Trophoblast cell (in vitro differentiated cells and primary cell): ENCODE data around the gene HSD17B7.
"Not testable (repeated sequence)": the region's sequence is repeated elsewhere in the genome, so short reads cannot be mapped to it uniquely, and the experiment has no call there.

ENCODE experiments used
- DNase-seq, 2 donors: peaks; one replicate each; pipeline ENCODE4 v3.0.0-alpha.2; 2016
- H2AFZ ChIP-seq: 2 replicates; pipeline ENCODE4 v1.6.1; 2013; ENCODE audit warnings: low read length, moderate library complexity, mild to moderate bottlenecking; ENCODE audit not compliant: insufficient read depth, poor library complexity
- H2AK5ac ChIP-seq: 2 replicates; pipeline ENCODE4 v1.6.1; 2013; ENCODE audit warnings: mild to moderate bottlenecking, low read length
- H2BK120ac ChIP-seq: 2 replicates; pipeline ENCODE4 v1.6.1; 2013; ENCODE audit warnings: low read length, mild to moderate bottlenecking, moderate library complexity; ENCODE audit not compliant: insufficient read depth, poor library complexity
- H2BK12ac ChIP-seq: 2 replicates; pipeline ENCODE4 v1.6.1; 2013; ENCODE audit warnings: mild to moderate bottlenecking, low read length, moderate library complexity
- H2BK5ac ChIP-seq: 2 replicates; pipeline ENCODE4 v1.6.1; 2013; ENCODE audit warnings: low read length, low read depth, moderate library complexity, mild to moderate bottlenecking; ENCODE audit not compliant: poor library complexity
- H3K14ac ChIP-seq: 2 replicates; pipeline ENCODE4 v1.6.1; 2013; ENCODE audit warnings: mild to moderate bottlenecking, low read length
- H3K18ac ChIP-seq: 2 replicates; pipeline ENCODE4 v1.6.1; 2013; ENCODE audit warnings: mild to moderate bottlenecking, low read length
- H3K23ac ChIP-seq: 2 replicates; pipeline ENCODE4 v1.6.1; 2013; ENCODE audit warnings: low read length
- H3K27ac ChIP-seq: 2 replicates; pipeline ENCODE4 v1.5.1; 2013; ENCODE audit warnings: low read depth, mild to moderate bottlenecking, inconsistent platforms, low read length, moderate library complexity
- H3K27me3 ChIP-seq: 2 replicates; pipeline ENCODE4 v1.6.1; 2013; ENCODE audit warnings: inconsistent platforms, mild to moderate bottlenecking, low read length, moderate library complexity; ENCODE audit not compliant: insufficient read depth
- H3K36me3 ChIP-seq, 2 experiments: 1 replicate in 1 of 2; 2 replicates in 1 of 2; pipeline ENCODE4 v1.6.1; 2013; ENCODE audit warnings: low read length in 2 of 2, mild to moderate bottlenecking in 2 of 2, moderate library complexity in 1 of 2; ENCODE audit not compliant: insufficient read depth in 2 of 2, control insufficient read depth in 1 of 2
- H3K4ac ChIP-seq: 2 replicates; pipeline ENCODE4 v1.6.1; 2013; ENCODE audit warnings: low read depth, mild to moderate bottlenecking, low read length, moderate library complexity
- H3K4me1 ChIP-seq, 2 experiments: 1 replicate in 1 of 2; 2 replicates in 1 of 2; pipeline ENCODE4 v1.6.1; 2013; ENCODE audit warnings: low read length in 2 of 2, mild to moderate bottlenecking in 2 of 2, moderate library complexity in 1 of 2; ENCODE audit not compliant: insufficient read depth in 2 of 2, control insufficient read depth in 1 of 2
- H3K4me2 ChIP-seq: 2 replicates; pipeline ENCODE4 v1.6.1; 2013; ENCODE audit warnings: inconsistent platforms, mild to moderate bottlenecking, low read length, moderate library complexity
- H3K4me3 ChIP-seq: 2 replicates; pipeline ENCODE4 v1.5.1; 2013; ENCODE audit warnings: mild to moderate bottlenecking, low read depth, low read length, inconsistent platforms
- H3K79me1 ChIP-seq: one replicate; pipeline ENCODE4 v1.6.1; 2013; ENCODE audit warnings: low read length
- H3K79me2 ChIP-seq: 2 replicates; pipeline ENCODE4 v1.6.1; 2013; ENCODE audit warnings: low read length, mild to moderate bottlenecking; ENCODE audit not compliant: control insufficient read depth, insufficient read depth, poor library complexity
- H3K9ac ChIP-seq: 2 replicates; pipeline ENCODE4 v1.6.1; 2013; ENCODE audit warnings: mild to moderate bottlenecking, low read length
- H3K9me3 ChIP-seq: 2 replicates; pipeline ENCODE4 v1.6.1; 2013; ENCODE audit warnings: low read depth, mild to moderate bottlenecking, control low read depth, inconsistent platforms, low read length; ENCODE audit not compliant: insufficient read depth
- H4K12ac ChIP-seq: 2 replicates; pipeline ENCODE4 v1.6.1; 2013; ENCODE audit warnings: low read depth, mild to moderate bottlenecking, low read length, moderate library complexity
- H4K8ac ChIP-seq: 2 replicates; pipeline ENCODE4 v1.6.1; 2013; ENCODE audit warnings: low read depth, mild to moderate bottlenecking, low read length, moderate library complexity
- H4K91ac ChIP-seq: one replicate; pipeline ENCODE4 v1.6.1; 2013; ENCODE audit warnings: low read depth, mild to moderate bottlenecking, low read length, moderate library complexity
- WGBS: extraction: QIAGEN DNeasy Blood & Tissue Kit; methylation state at CpG from one replicate; pipeline ENCODE4 v1.1.7; 2013; ENCODE audit warnings: missing lambda C conversion rate; ENCODE audit not compliant: insufficient read length, insufficient coverage; ENCODE audit errors: extremely low coverage; 5-methylcytosine and 5-hydroxymethylcytosine counted together

HSD17B7 gene

GRCh38 chr1:162807503-162807902, 17.0 kb downstream of the HSD17B7 start:
- not testable (repeated sequence) for H3K9me3 ChIP-seq, H2AFZ ChIP-seq, H2BK12ac ChIP-seq, H3K79me1 ChIP-seq, H4K91ac ChIP-seq, H3K4me1 ChIP-seq, H2AK5ac ChIP-seq, H3K23ac ChIP-seq, DNase-seq, H3K18ac ChIP-seq, H4K12ac ChIP-seq, H3K27ac ChIP-seq, H3K27me3 ChIP-seq, H3K4me3 ChIP-seq, H3K9ac ChIP-seq, H2BK120ac ChIP-seq, H3K4me2 ChIP-seq, H3K14ac ChIP-seq, H2BK5ac ChIP-seq, H4K8ac ChIP-seq, H3K4ac ChIP-seq, H3K79me2 ChIP-seq
- WGBS = no CpG with 5 or more reads among the region's 2 CpGs
- peaks cover 5 to 14% of the 10 kb centered on the region in 2 experiments for H3K36me3 ChIP-seq

- not testable (repeated sequence) for H3K14ac ChIP-seq, H2AFZ ChIP-seq, H3K79me2 ChIP-seq, H3K4me1 ChIP-seq, H3K27me3 ChIP-seq, H3K4ac ChIP-seq, H4K12ac ChIP-seq, H2BK12ac ChIP-seq, H4K8ac ChIP-seq, H2AK5ac ChIP-seq, H3K18ac ChIP-seq, H4K91ac ChIP-seq, H3K9ac ChIP-seq, H3K27ac ChIP-seq, H2BK120ac ChIP-seq, H3K4me2 ChIP-seq, DNase-seq, H3K23ac ChIP-seq, H3K79me1 ChIP-seq, H3K9me3 ChIP-seq, H3K4me3 ChIP-seq, H2BK5ac ChIP-seq, H3K36me3 ChIP-seq
- no CpG with 5 or more reads among the region's 2 CpGs for WGBS
Measured at GRCh38 chr1:162812357-162812756, 21.9 kb downstream of the HSD17B7 start.

GRCh38 chr1:162818136-162818535, 27.6 kb downstream of the HSD17B7 start:
- H3K4me3 ChIP-seq, H2AFZ ChIP-seq, H3K18ac ChIP-seq, H3K36me3 ChIP-seq, H2AK5ac ChIP-seq, H3K9ac ChIP-seq, H3K4me1 ChIP-seq, H3K9me3 ChIP-seq, DNase-seq, H2BK120ac ChIP-seq, H2BK5ac ChIP-seq, H3K27me3 ChIP-seq, H4K12ac ChIP-seq, H3K23ac ChIP-seq, H4K8ac ChIP-seq, H3K4ac ChIP-seq, H3K4me2 ChIP-seq, H3K79me1 ChIP-seq, H2BK12ac ChIP-seq, H3K14ac ChIP-seq, H3K27ac ChIP-seq, H3K79me2 ChIP-seq, H4K91ac ChIP-seq: not testable (repeated sequence)
- WGBS = no CpG with 5 or more reads among the region's 2 CpGs

- not testable (repeated sequence) for H3K36me3 ChIP-seq, H3K9ac ChIP-seq, H3K4me1 ChIP-seq, H3K79me1 ChIP-seq, H3K18ac ChIP-seq, H2AFZ ChIP-seq, H3K4me3 ChIP-seq, H3K9me3 ChIP-seq, H3K27ac ChIP-seq, H3K23ac ChIP-seq, H2BK12ac ChIP-seq, H3K79me2 ChIP-seq, H2BK5ac ChIP-seq, H2AK5ac ChIP-seq, H3K4ac ChIP-seq, DNase-seq, H4K8ac ChIP-seq, H2BK120ac ChIP-seq, H4K91ac ChIP-seq, H3K27me3 ChIP-seq, H3K14ac ChIP-seq, H3K4me2 ChIP-seq, H4K12ac ChIP-seq
- no CpG with 5 or more reads among the region's 1 CpG for WGBS
Measured at GRCh38 chr1:162818666-162819065, 28.2 kb downstream of the HSD17B7 start.
